ENCODE data around the gene NOA1. TPM values are rescaled to one million over a fixed set of nuclear protein-coding genes. Genes with fewer than 3 reads are reported as not detected.
"Not testable (repeated sequence)": the region's sequence is repeated elsewhere in the genome, so short reads cannot be mapped to it uniquely, and the experiment has no call there.

Gene NOA1
- total RNA-seq, 8 experiments from 2014 or later = 13.4 to 22.5 (median 16.6) TPM

GRCh38 chr4:56940403-56940802 is 37.0 kb downstream of the NOA1 start:
- Histone ChIP-seq H3K4me1 (replicated peaks in 1 of 2) (no peaks in the 10 kb centered on the region), H3K4me3 (no peak overlapping the region), H3K27ac (no peak overlapping the region)
- WGBS, 10 experiments = 77 to 100% (median 97%) methylated on average over 3 to 11 of the region's 12 CpGs; no CpG with 5 or more reads in 1 of the 10 experiments
- in situ Hi-C loops (cut with MboI; ENCODE audit: low pct_unique_long_range_greater_than_20kb in 2 of 9, low sequenced_read_pairs in 9 of 9, unreplicated experiment in 9 of 9) = no loop called here
- no peak for ATAC-seq (replicated peaks in 6 of 8)

DNA sequence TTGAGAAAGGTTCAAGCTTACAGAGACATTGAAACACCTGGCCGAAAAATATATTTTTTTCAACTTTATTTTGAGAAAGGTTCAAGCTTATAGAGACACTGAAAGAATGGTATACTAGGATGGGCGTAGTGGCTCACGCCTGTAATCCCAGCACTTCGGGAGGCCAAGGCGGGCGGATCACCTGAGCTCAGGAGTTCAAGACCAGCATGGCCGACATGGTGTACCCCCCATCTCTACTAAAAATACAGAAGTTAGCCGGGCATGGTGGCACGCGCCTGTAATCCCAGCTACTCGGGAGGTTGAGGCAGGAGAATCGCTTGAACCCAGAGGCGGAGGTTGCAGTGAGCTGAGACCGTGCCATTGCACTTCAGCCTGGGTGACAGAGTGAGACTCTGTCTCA is 37.6 kb downstream of the NOA1 start:
- in situ Hi-C loops (cut with MboI; ENCODE audit: low pct_unique_long_range_greater_than_20kb in 2 of 9, low sequenced_read_pairs in 9 of 9, unreplicated experiment in 9 of 9); H3K4me1 ChIP-seq (replicated peaks in 1 of 2); H3K4me3 ChIP-seq; H3K27ac ChIP-seq; ATAC-seq (replicated peaks in 6 of 8): not testable (repeated sequence)
- 95 to 100% (median 100%) methylated on average over 1 to 13 of the region's 14 CpGs; no CpG with 5 or more reads in 3 of the 10 experiments for WGBS, 10 experiments

DNA sequence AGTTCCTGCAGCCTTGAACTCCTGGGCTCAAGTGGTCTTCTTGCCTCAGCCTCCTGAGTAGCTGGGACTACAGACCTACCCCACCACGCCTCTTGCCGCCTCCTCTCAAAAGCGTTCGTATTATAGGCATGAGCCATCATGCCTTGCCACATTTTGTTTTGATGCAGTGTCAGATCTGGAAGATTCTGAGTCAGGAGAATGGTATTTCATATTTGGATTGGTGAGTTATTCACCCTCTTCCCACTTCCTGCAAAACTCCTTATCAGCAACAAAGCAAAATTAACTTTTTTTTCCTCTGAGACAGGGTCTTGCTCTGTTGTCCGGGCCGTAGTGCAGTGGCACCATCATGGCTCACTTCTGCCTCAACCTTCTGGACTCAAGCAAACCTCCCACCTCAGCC is 40.1 kb downstream of the NOA1 start:
- Histone ChIP-seq H3K27ac (no peak overlapping the region), H3K4me1 (replicated peaks in 1 of 2) (no peaks in the 10 kb centered on the region), H3K4me3 (no peak overlapping the region)
- 77 to 100% (median 89%) methylated on average over 2 to 6 of the region's 6 CpGs; no CpG with 5 or more reads in 4 of the 10 experiments for WGBS, 10 experiments
- no peak for ATAC-seq (replicated peaks in 6 of 8)
- in situ Hi-C loops (cut with MboI; ENCODE audit: low pct_unique_long_range_greater_than_20kb in 2 of 9, low sequenced_read_pairs in 9 of 9, unreplicated experiment in 9 of 9) = no loop called here

- Histone ChIP-seq H3K4me3 (no peak overlapping the region), H3K27ac (no peak overlapping the region), H3K4me1 (replicated peaks in 1 of 2) (no peaks in the 10 kb centered on the region)
- 60 to 100% (median 87%) methylated on average over 2 to 4 of the region's 4 CpGs; no CpG with 5 or more reads in 2 of the 10 experiments for WGBS, 10 experiments
- in situ Hi-C loops (cut with MboI; ENCODE audit: low pct_unique_long_range_greater_than_20kb in 2 of 9, low sequenced_read_pairs in 9 of 9, unreplicated experiment in 9 of 9) = no loop called here
- no peak for ATAC-seq (replicated peaks in 6 of 8)
Observed at GRCh38 chr4:56931924-56932323, 45.5 kb downstream of the NOA1 start.

- in situ Hi-C loops (cut with MboI; ENCODE audit: low pct_unique_long_range_greater_than_20kb in 2 of 9, low sequenced_read_pairs in 9 of 9, unreplicated experiment in 9 of 9) = no loop called here
- WGBS, 10 experiments = 86 to 100% (median 93%) methylated on average over 1 to 4 of the region's 7 CpGs; no CpG with 5 or more reads in 3 of the 10 experiments
- ATAC-seq (replicated peaks in 6 of 8) = no peak
- no peak overlapping the region for H3K4me3 ChIP-seq
- H3K27ac ChIP-seq = no peak overlapping the region
- no peaks in the 10 kb centered on the region for H3K4me1 ChIP-seq (replicated peaks in 1 of 2)
Observed at GRCh38 chr4:56930638-56931037, 46.8 kb downstream of the NOA1 start.

DNA sequence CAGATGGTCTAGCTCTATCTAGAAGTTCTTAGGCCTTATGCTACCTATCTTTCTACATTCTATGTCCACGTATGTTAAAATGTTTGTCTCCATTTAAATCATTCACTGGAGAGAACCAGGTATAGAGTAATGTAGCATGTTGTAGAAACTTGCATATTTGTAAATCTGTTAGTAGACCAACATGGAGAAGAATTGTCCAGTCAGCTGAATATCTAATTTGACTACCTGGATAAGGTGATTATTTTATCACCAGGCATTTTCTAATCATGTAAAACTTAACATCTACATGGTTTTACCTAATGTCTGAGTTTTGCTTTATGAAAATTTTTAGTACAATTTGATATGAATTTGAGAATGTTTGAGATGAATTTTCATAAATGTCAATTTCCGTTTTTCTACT is 50.2 kb downstream of the NOA1 start:
- Histone ChIP-seq H3K4me1 (replicated peaks in 1 of 2) (no peaks in the 10 kb centered on the region), H3K27ac (no peak overlapping the region), H3K4me3 (no peak overlapping the region)
- in situ Hi-C loops (cut with MboI; ENCODE audit: low pct_unique_long_range_greater_than_20kb in 2 of 9, low sequenced_read_pairs in 9 of 9, unreplicated experiment in 9 of 9) = no loop called here
- no peak for ATAC-seq (replicated peaks in 6 of 8)
- WGBS, 10 experiments = 0 to 100% (median 78%) methylated on average over 1 to 2 of the region's 2 CpGs; no CpG with 5 or more reads in 2 of the 10 experiments

DNA sequence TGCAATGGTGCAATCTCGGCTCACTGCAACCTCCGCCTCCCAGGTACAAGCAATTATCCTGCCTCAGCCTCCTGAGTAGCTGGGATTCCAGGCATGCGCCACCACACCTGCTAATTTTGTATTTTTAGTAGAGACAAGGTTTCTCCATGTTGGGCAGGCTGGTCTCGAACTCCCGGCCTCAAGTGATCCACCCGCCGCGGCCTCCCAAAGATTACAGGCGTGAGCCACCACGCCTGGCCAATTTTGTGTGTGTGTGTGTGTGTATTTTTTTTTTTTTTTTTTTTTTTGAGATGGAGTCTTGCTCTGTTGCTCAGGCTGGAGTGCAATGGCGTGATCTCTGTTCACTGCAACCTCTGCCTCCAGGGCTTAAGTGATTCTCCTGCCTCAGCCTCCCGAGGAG is 62.4 kb downstream of the NOA1 start:
- WGBS, 10 experiments = 83 to 100% (median 90%) methylated on average over 1 to 5 of the region's 12 CpGs; no CpG with 5 or more reads in 3 of the 10 experiments
- ATAC-seq (replicated peaks in 6 of 8); H3K27ac ChIP-seq; H3K4me3 ChIP-seq; H3K4me1 ChIP-seq (replicated peaks in 1 of 2); in situ Hi-C loops (cut with MboI; ENCODE audit: low pct_unique_long_range_greater_than_20kb in 2 of 9, low sequenced_read_pairs in 9 of 9, unreplicated experiment in 9 of 9): not testable (repeated sequence)

DNA sequence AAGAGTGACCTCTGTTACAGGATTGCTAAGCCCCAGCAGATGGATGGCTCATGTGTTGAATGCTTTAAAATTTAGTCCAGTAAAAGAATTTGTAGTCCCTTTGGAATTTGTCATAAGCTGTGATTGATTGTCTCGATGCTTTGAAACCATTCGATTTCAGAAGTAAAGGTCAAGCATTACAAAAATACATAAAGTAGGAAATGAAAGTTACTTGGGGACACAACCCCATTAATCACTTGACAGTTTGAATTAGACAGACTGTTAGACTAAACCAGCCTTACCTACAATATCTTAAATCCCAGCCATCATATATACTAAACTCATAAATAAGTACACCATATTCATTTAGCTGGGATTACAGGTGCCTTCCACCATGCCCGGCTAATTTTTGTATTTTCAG is 63.1 kb downstream of the NOA1 start:
- no peak for ATAC-seq (replicated peaks in 6 of 8)
- 55 to 100% (median 90%) methylated on average over 1 to 3 of the region's 3 CpGs; no CpG with 5 or more reads in 2 of the 10 experiments for WGBS, 10 experiments
- in situ Hi-C loops (cut with MboI; ENCODE audit: low pct_unique_long_range_greater_than_20kb in 2 of 9, low sequenced_read_pairs in 9 of 9, unreplicated experiment in 9 of 9) = no loop called here

More for the DNA sequence above, 63.1 kb downstream of the NOA1 start:
- no peak overlapping the region for H3K4me3 ChIP-seq
- H3K4me1 ChIP-seq (replicated peaks in 1 of 2) = peaks cover 0 to 9% of the 10 kb centered on the region in 2 donors
- no peak overlapping the region for H3K27ac ChIP-seq

Other genes with a start within 250 kb of the NOA1 start
- 1 to 10 TPM in 1 of 8 experiments, under 1 TPM in 1, not detected in 6; 0.81 to 3.4 TPM for gene SPINK2, start 155.9 kb downstream of the NOA1 start, total RNA-seq
- 10 to 100 TPM in 5 of 8 experiments, 1 to 10 TPM in 3; 7.1 to 45.6 (median 19.0) TPM for gene REST, start 69.7 kb downstream of the NOA1 start, total RNA-seq
- 100 to 1,000 TPM in 7 of 8 experiments, 10 to 100 TPM in 1; 88.1 to 129 (median 108) TPM for gene POLR2B, start 1.3 kb upstream of the NOA1 start, total RNA-seq
- 100 to 1,000 TPM in 3 of 8 experiments, 10 to 100 TPM in 1, 1 to 10 TPM in 1, under 1 TPM in 3; 0.58 to 255 (median 49.7) TPM for gene IGFBP7, start 132.8 kb upstream of the NOA1 start, total RNA-seq